Measurements from ENCODE around the gene PTPRN2. TPM values are rescaled to one million over a fixed set of nuclear protein-coding genes. Genes with fewer than 3 reads are reported as not detected.
A peak's percentile ranks its signal among the peaks of the same experiment; 100 is the strongest.

The PTPRN2 gene
- total and polyA plus RNA-seq, 2 of the 8 experiments (the other 6 are each of a cell fraction or from before 2014, with no cell fraction given) = 2.6 to 4.5 TPM

GRCh38 chr7:158475036-158475678, 112.5 kb downstream of the PTPRN2 start:
- H2BK5ac ChIP-seq (ENCODE audit: low read depth, low read length) = no peak overlapping the region
- H4K20me1 ChIP-seq (replicated peaks in 1 of 2; ENCODE audit: control insufficient read depth in 1 of 2, insufficient read depth in 2 of 2, low read length in 2 of 2) = no peaks in the 10 kb centered on the region
- H4K5ac ChIP-seq (ENCODE audit: insufficient read length, low read depth, low read length) = no peak overlapping the region
- H3K4ac ChIP-seq (replicated peaks; ENCODE audit: insufficient read length, low read depth, low read length) = no peak overlapping the region
- H4K8ac ChIP-seq (ENCODE audit: extremely low read depth, insufficient read depth, low read length) = 0 out of 2 replicates have a peak overlapping the region, but pooled peaks have one; percentile 6
- H2BK20ac ChIP-seq (ENCODE audit: low read length) = no peak overlapping the region
- no peak overlapping the region for H3K14ac ChIP-seq (ENCODE audit: insufficient read length)
- no peak overlapping the region for H4K91ac ChIP-seq (replicated peaks; ENCODE audit: insufficient read length, low read length)
- H3K27me3 ChIP-seq (replicated peaks in 1 of 4; ENCODE audit: control insufficient read depth in 3 of 4, extremely low read depth in 1 of 4, insufficient read depth in 3 of 4, low read length in 3 of 4) = no peaks in the 10 kb centered on the region; a peak in 1 of 7 replicates
- no peaks in the 10 kb centered on the region for H3K9me3 ChIP-seq (ENCODE audit: insufficient read depth in 2 of 2, low read depth in 1 of 2, low read length in 1 of 2)
- no peak overlapping the region for H2BK120ac ChIP-seq (replicated peaks; ENCODE audit: low read depth, low read length)
- no peak overlapping the region for H3K27ac ChIP-seq (ENCODE audit: low read depth, low read length)
- FAIRE-seq = no peak
- peaks cover 0 to 19% (median 11%) of the 10 kb centered on the region in 4 experiments; a peak in 6 of 7 replicates for H3K4me1 ChIP-seq (replicated peaks in 1 of 4; ENCODE audit: control insufficient read depth in 3 of 4, insufficient read depth in 4 of 4, low read length in 3 of 4)
- H3K79me2 ChIP-seq (ENCODE audit: control insufficient read depth in 1 of 2, insufficient read depth in 2 of 2, low read length in 2 of 2) = no peaks in the 10 kb centered on the region
- no peak overlapping the region for H2BK12ac ChIP-seq (ENCODE audit: low read depth, low read length)
- no peak overlapping the region for H2AK5ac ChIP-seq (ENCODE audit: low read depth, low read length)
- no peak overlapping the region for H3K4me2 ChIP-seq (ENCODE audit: insufficient read depth in 1 of 2, low read depth in 2 of 2, low read length in 2 of 2)
- CTCF ChIA-PET (ENCODE audit: partially characterized antibody) = interaction anchor here (0.7 to 1.4 kb wide), 7 partner anchors 8 to 69 kb away, joined by 3 to 4 read pairs (median 3); no protein-coding TSS in a partner anchor
- H3K4me3 ChIP-seq (ENCODE audit: extremely low read depth in 1 of 4, insufficient read depth in 2 of 4, low read depth in 3 of 4, low read length in 4 of 4) = no peak overlapping the region
- no peak overlapping the region for H3K56ac ChIP-seq (replicated peaks; ENCODE audit: insufficient read length, low read depth, low read length)
- H3K23ac ChIP-seq (ENCODE audit: insufficient read length) = no peak overlapping the region
- no peaks in the 10 kb centered on the region for H3K79me1 ChIP-seq (ENCODE audit: low read depth, low read length)
- 92% methylated on average over 18 of the region's 22 CpGs; no CpG with 5 or more reads in 1 of the 2 experiments for WGBS, 2 experiments (ENCODE audit: extremely low coverage in 1 of 2, insufficient coverage in 1 of 2, insufficient read length in 1 of 2, insufficient replicate concordance in 2 of 2, low coverage in 1 of 2, low lambda C conversion rate in 2 of 2, missing lambda C conversion rate in 1 of 2)
- no peak overlapping the region for H2BK15ac ChIP-seq (ENCODE audit: low read length)
- H3K18ac ChIP-seq (ENCODE audit: extremely low read depth, low read length) = no peak overlapping the region
- POLR2A ChIA-PET (ENCODE audit: partially characterized antibody) = interaction anchor here (0.9 kb wide), 1 partner anchor 37 kb away, joined by 3 read pairs; no protein-coding TSS in a partner anchor
- no peak overlapping the region for H3K9ac ChIP-seq (replicated peaks in 1 of 4; ENCODE audit: extremely low read depth in 1 of 4, low read depth in 3 of 4, low read length in 3 of 4)
- H3K36me3 ChIP-seq (ENCODE audit: control insufficient read depth in 2 of 4, insufficient read depth in 4 of 4, low read length in 3 of 4) = no peaks in the 10 kb centered on the region
- no peak overlapping the region for H2AFZ ChIP-seq (ENCODE audit: low read length)
- no peaks in the 10 kb centered on the region for H3K23me2 ChIP-seq (ENCODE audit: low read depth, low read length)
- DNase-seq (ENCODE audit: low read depth in 1 of 2, low spot score in 2 of 2) = no peak
- TF ChIP-seq PHF8 (conservative IDR thresholded peaks at IDR 0.05; ENCODE audit: low read depth, low read length) = no peak
- TF ChIP-seq TCF12 (IDR thresholded peaks at IDR 0.05; ENCODE audit: low read depth, low read length) = no peak
- TF ChIP-seq KDM1A (IDR thresholded peaks at IDR 0.05; ENCODE audit: borderline replicate concordance, low read length) = no peak
- TF ChIP-seq E2F6 (IDR thresholded peaks at IDR 0.05) = no peak
- no peak for TF ChIP-seq NANOG (IDR thresholded peaks at IDR 0.05; ENCODE audit: insufficient read depth, low read depth, low read length, poor library complexity, severe bottlenecking)

Data from H1 (cell line).